GM20000 (cell line): ENCODE results near the gene SPX.

Experiments
- DNase-seq: peaks from one replicate; pipeline ENCODE4 v3.0.0; 2012; ENCODE audit warnings: low spot score
- TF ChIP-seq, protein P1 (sequence below): IDR thresholded peaks from 2 replicates; pipeline ENCODE4 v1.5.1; 2012; ENCODE audit warnings: mild to moderate bottlenecking, control low read depth; ENCODE audit errors: extremely low read depth, missing control alignments

The SPX gene

DNA sequence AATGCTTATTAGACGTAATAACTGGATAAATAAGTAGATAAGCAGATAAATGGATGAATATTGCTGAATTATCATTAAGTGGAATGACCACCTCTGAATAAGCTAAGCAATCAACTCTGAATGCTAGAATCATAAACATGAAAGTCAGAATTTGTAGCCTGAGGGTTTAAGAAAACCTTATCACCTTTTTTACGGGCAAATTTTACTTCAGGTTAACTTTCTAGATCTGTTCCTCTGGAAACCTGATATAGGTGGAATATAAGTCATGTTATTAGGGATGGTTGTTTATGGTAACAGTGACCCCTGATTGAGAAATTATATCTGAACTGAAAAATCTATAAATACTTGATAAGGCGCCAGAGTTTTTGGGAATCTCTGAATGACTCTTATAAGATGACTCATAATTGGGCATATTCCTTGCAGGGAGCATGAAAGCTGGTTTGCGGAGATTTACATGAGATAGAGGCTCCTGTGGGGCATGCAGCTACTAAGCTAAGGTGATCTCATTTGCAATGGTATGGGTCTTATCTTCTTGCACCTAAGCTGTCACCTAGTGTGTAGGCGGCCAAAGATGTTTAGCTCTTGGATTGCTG, 12.1 kb downstream of the SPX start:
- TF ChIP-seq, protein P1, sequence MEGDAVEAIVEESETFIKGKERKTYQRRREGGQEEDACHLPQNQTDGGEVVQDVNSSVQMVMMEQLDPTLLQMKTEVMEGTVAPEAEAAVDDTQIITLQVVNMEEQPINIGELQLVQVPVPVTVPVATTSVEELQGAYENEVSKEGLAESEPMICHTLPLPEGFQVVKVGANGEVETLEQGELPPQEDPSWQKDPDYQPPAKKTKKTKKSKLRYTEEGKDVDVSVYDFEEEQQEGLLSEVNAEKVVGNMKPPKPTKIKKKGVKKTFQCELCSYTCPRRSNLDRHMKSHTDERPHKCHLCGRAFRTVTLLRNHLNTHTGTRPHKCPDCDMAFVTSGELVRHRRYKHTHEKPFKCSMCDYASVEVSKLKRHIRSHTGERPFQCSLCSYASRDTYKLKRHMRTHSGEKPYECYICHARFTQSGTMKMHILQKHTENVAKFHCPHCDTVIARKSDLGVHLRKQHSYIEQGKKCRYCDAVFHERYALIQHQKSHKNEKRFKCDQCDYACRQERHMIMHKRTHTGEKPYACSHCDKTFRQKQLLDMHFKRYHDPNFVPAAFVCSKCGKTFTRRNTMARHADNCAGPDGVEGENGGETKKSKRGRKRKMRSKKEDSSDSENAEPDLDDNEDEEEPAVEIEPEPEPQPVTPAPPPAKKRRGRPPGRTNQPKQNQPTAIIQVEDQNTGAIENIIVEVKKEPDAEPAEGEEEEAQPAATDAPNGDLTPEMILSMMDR: no peak
- DNase-seq: no peak

DNA sequence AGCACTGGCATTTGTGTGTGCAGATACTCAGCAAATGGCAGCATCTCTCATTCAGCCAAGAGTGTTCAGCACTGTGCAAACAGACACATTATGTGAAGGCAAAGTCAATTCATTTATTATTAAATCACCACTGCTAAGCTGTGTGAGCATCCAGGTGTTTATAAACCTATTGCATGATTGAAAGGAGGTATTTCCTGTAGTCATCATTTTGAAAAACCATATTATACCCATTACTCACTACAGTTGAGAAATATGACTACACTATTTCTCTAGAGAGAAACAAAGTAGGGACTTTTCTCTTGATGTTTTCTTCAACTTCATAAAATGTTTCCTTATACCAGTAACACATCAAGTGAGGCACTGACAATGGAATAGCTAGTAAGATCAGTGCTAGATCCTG, 13.7 kb downstream of the SPX start:
- DNase-seq: no peak

DNA sequence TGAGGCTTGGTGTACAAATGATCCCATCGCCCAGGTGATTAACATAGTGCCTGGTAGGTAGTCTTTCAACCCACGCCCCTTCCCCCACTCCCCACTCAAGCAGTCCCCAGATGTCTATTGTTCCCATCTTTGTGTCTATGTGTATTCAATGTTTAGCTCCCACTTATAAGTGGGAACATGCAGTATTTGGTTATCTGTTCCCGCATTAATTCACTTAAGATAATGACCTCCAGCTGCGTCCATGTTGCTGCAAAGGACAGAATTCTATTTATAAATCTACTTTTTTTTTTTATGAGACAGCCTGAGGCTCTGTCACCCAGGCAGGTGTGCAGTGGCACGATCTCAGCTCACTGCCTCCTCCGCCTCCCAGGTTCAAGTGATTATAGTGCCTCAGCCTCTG, 15.7 kb downstream of the SPX start:
- DNase-seq: no peak
- TF ChIP-seq, protein P1: no peak

More for the DNA sequence above, 13.7 kb downstream of the SPX start:
- TF ChIP-seq, protein P1: no peak

DNA sequence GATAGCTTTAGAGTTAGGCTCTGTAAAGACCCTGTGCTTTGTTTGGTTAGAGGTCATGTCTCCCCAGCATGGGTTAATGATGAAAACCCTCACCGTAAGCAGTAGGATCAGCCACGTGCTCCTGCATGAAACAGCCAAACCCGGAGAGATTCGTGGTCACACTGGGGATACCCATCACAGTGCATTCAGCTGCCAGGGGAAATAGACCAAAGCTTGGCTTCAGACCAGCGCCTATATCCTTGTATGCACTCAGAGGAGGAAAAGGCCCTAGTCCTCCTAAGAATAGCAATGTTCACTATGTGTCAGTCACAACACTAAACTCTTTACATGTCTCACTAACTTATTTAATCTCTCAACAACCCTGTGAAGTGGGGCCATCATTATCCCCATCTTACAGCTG, 16.3 kb downstream of the SPX start:
- DNase-seq: no peak
- TF ChIP-seq, protein P1: no peak

DNA sequence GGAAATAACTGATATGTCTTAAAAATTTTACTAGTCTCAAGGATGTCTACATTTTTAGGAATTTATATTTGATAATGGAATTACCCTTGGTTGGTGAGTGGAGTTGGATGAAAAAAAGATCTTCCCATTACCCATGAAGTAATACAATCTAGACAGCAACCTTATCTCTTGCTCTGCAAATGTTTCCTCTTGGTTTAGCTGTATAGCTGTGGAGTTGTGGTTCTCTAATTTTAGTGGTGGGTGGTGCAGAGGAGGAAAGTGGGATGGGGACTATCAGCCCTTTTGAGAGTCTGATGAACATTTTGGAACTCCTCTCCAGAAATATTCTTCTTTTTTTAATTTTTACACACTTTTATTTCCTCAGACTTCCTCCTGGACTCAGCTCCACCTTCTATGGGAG, 17.1 kb downstream of the SPX start:
- TF ChIP-seq, protein P1: no peak
- no peak for DNase-seq

DNA sequence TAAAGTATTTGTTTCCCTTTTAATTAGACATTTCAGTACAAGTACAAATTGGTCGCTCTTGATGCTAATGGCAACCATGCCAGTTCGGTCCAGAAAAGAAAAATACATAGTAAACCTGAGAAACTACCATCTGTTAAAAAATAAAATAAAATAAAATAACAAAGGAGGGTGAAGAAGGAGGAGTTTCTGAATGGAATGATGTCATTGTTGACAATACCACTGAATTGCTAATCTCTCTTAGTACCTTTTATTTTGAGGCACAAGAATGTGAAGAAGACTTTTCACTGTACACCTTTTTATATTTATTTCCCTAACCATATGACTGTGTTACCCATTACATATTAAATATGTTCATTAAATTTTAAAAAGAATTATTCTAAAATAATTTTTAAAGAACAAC, 19.5 kb downstream of the SPX start:
- TF ChIP-seq, protein P1: no peak
- DNase-seq: no peak

DNA sequence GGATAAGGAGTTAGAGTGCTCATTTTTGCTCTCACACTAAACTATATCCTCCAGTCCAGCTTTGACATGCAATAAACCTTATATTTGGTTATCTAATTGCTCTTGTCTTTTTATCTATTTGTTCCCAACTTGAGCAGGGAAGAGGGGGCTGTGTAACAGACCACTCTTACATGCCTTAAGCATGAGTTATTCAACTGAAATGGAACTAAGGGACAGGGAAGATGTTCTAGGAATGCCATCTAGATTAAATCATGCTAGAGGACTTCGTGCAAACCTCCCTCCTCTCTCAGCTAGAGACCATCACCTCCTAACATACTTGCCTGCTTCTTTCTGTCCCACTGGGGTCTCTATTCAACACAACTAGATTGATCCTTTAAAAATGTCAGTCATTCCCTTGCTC, 20.6 kb downstream of the SPX start:
- TF ChIP-seq, protein P1: no peak
- no peak for DNase-seq
